ENCODE data around the gene CCT7.

- TF ChIP-seq ZSCAN5A (tag by site-specific recombination; IDR thresholded peaks at IDR 0.05) (no peak), ZBTB11 (tag by site-specific recombination; conservative IDR thresholded peaks at IDR 0.05; ENCODE audit: low read depth) (no peak), ZNF138 (tag by site-specific recombination; IDR thresholded peaks at IDR 0.05; ENCODE audit: borderline replicate concordance) (no peak), ZSCAN16 (tag by site-specific recombination; IDR thresholded peaks at IDR 0.05) (no peak), ZNF629 (tag by site-specific recombination; IDR thresholded peaks at IDR 0.05) (no peak)
- TF ChIP-seq, protein P1, sequence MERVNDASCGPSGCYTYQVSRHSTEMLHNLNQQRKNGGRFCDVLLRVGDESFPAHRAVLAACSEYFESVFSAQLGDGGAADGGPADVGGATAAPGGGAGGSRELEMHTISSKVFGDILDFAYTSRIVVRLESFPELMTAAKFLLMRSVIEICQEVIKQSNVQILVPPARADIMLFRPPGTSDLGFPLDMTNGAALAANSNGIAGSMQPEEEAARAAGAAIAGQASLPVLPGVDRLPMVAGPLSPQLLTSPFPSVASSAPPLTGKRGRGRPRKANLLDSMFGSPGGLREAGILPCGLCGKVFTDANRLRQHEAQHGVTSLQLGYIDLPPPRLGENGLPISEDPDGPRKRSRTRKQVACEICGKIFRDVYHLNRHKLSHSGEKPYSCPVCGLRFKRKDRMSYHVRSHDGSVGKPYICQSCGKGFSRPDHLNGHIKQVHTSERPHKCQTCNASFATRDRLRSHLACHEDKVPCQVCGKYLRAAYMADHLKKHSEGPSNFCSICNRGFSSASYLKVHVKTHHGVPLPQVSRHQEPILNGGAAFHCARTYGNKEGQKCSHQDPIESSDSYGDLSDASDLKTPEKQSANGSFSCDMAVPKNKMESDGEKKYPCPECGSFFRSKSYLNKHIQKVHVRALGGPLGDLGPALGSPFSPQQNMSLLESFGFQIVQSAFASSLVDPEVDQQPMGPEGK (tag by site-specific recombination; IDR thresholded peaks at IDR 0.05) = no peak
- TF ChIP-seq, protein P2, sequence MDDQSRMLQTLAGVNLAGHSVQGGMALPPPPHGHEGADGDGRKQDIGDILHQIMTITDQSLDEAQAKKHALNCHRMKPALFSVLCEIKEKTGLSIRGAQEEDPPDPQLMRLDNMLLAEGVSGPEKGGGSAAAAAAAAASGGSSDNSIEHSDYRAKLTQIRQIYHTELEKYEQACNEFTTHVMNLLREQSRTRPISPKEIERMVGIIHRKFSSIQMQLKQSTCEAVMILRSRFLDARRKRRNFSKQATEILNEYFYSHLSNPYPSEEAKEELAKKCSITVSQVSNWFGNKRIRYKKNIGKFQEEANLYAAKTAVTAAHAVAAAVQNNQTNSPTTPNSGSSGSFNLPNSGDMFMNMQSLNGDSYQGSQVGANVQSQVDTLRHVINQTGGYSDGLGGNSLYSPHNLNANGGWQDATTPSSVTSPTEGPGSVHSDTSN (CRISPR knock-in tag; IDR thresholded peaks at IDR 0.05) = no peak
Observed at GRCh38 chr2:73281244-73281643, 47.1 kb downstream of the CCT7 start.

Measured in HEK293 (cell line).